Activated naive CD4-positive, alpha-beta T cell treated with anti-CD3 and anti-CD28 coated beads for 36 hours (primary cell): ENCODE data around the gene STRN. TPM values are rescaled to one million over a fixed set of nuclear protein-coding genes. Genes with fewer than 3 reads are reported as not detected.
"Not testable (repeated sequence)": the region's sequence is repeated elsewhere in the genome, so short reads cannot be mapped to it uniquely, and the experiment has no call there.

ENCODE experiments used
- CTCF ChIA-PET: fragments of 350-600 bp; sonication (Branson Sonifier 250); formaldehyde crosslinking; loops from one replicate; lab custom pipeline; 2021; ENCODE audit warnings: antibody characterized with exemption; lab: Charles Lee
- DNase-seq: peaks from one replicate; pipeline ENCODE4 v3.0.0-alpha.2; 2020
- H3K27ac Mint-ChIP-seq: one replicate; pipeline ENCODE4 v1.8.0; 2021; ENCODE audit warnings: mild to moderate bottlenecking, mixed read lengths
- H3K27me3 Mint-ChIP-seq: one replicate; pipeline ENCODE4 v1.8.0; 2021; ENCODE audit warnings: low read depth, mixed read lengths
- H3K36me3 Mint-ChIP-seq: one replicate; pipeline ENCODE4 v1.8.0; 2021; ENCODE audit warnings: low read depth, mixed read lengths
- H3K4me1 Mint-ChIP-seq: one replicate; pipeline ENCODE4 v1.8.0; 2021; ENCODE audit warnings: low read depth, mixed read lengths
- H3K4me3 Mint-ChIP-seq: one replicate; pipeline ENCODE4 v1.8.0; 2021; ENCODE audit warnings: mild to moderate bottlenecking, moderate library complexity, mixed read lengths
- H3K9me3 Mint-ChIP-seq: one replicate; pipeline ENCODE4 v1.8.0; 2021; ENCODE audit warnings: mixed read lengths
- intact Hi-C: fragments of 100-400 bp; cut with micrococcal nuclease; formaldehyde crosslinking; loops from one replicate; pipeline ENCODE4 v1.15.1; 2023
- total RNA-seq, 2 experiments: library from RNA; stranded (reverse); gene quantifications; one replicate each; pipeline ENCODE4 v1.2.3, GENCODE V29; 2021

STRN gene
- total RNA-seq, 2 experiments from 2014 or later: 19.3 to 22.2 TPM

GRCh38 chr2:36981911-36982310, 15.6 kb upstream of the STRN start:
- intact Hi-C loops: no loop called here
- Mint-ChIP-seq H3K4me3 (no peak overlapping the region), H3K36me3 (peaks cover 9% of the 10 kb centered on the region), H3K27me3 (no peaks in the 10 kb centered on the region), H3K9me3 (peaks cover 6% of the 10 kb centered on the region), H3K27ac (no peak overlapping the region), H3K4me1 (no peaks in the 10 kb centered on the region)
- CTCF ChIA-PET: interaction anchor here (0.6 kb wide), 1 partner anchor 68 kb away, joined by 4 read pairs; no protein-coding TSS in a partner anchor
- no peak for DNase-seq

- not testable (repeated sequence) for H3K4me1 Mint-ChIP-seq
Measured at GRCh38 chr2:36979007-36979406, 12.7 kb upstream of the STRN start.

GRCh38 chr2:36976065-36976464, 9.7 kb upstream of the STRN start:
- Mint-ChIP-seq H3K4me1 (no peaks in the 10 kb centered on the region), H3K36me3 (peaks cover 9% of the 10 kb centered on the region), H3K4me3 (no peak overlapping the region), H3K27me3 (no peaks in the 10 kb centered on the region), H3K9me3 (peaks cover 6% of the 10 kb centered on the region), H3K27ac (no peak overlapping the region)
- no peak for DNase-seq
- intact Hi-C loops: no loop called here
- CTCF ChIA-PET: no interaction called here

More at GRCh38 chr2:36979007-36979406, 12.7 kb upstream of the STRN start:
- DNase-seq, H3K36me3 Mint-ChIP-seq, H3K4me3 Mint-ChIP-seq, CTCF ChIA-PET, H3K27me3 Mint-ChIP-seq, intact Hi-C loops, H3K9me3 Mint-ChIP-seq, H3K27ac Mint-ChIP-seq: not testable (repeated sequence)

- intact Hi-C loops: no loop called here
- no peak for DNase-seq
- CTCF ChIA-PET: interaction anchor here (0.9 kb wide), 1 partner anchor 197 kb away, joined by 3 read pairs; no protein-coding TSS in a partner anchor
- Mint-ChIP-seq H3K27me3 (no peaks in the 10 kb centered on the region), H3K36me3 (peaks cover 9% of the 10 kb centered on the region), H3K4me3 (no peak overlapping the region), H3K9me3 (peaks cover 6% of the 10 kb centered on the region), H3K27ac (no peak overlapping the region), H3K4me1 (no peaks in the 10 kb centered on the region)
Measured at GRCh38 chr2:36975306-36975705, 9.0 kb upstream of the STRN start.

- no peak overlapping the region for H3K4me3 Mint-ChIP-seq
- H3K9me3 Mint-ChIP-seq: peaks cover 3% of the 10 kb centered on the region
- no peaks in the 10 kb centered on the region for H3K27me3 Mint-ChIP-seq
- H3K27ac Mint-ChIP-seq: no peak overlapping the region
- no peak for DNase-seq
- peaks cover 4% of the 10 kb centered on the region for H3K36me3 Mint-ChIP-seq
- no peaks in the 10 kb centered on the region for H3K4me1 Mint-ChIP-seq
- intact Hi-C loops: no loop called here
- CTCF ChIA-PET: interaction anchor here (0.6 kb wide), 1 partner anchor 160 kb away, joined by 5 read pairs; no protein-coding TSS in a partner anchor
Measured at GRCh38 chr2:36973320-36973719, 7.0 kb upstream of the STRN start.

GRCh38 chr2:36971990-36972389, 5.7 kb upstream of the STRN start:
- no peaks in the 10 kb centered on the region for H3K27me3 Mint-ChIP-seq
- no peak overlapping the region for H3K27ac Mint-ChIP-seq
- CTCF ChIA-PET: no interaction called here
- no peaks in the 10 kb centered on the region for H3K36me3 Mint-ChIP-seq
- peaks cover 7% of the 10 kb centered on the region for H3K4me1 Mint-ChIP-seq
- no peak overlapping the region for H3K4me3 Mint-ChIP-seq
- no peak for DNase-seq
- intact Hi-C loops: no loop called here
- H3K9me3 Mint-ChIP-seq: no peaks in the 10 kb centered on the region

- Mint-ChIP-seq H3K27ac (peak overlapping the region; percentile 90), H3K9me3 (no peaks in the 10 kb centered on the region), H3K4me3 (peak overlapping the region; percentile 93), H3K4me1 (peaks cover 27% of the 10 kb centered on the region), H3K36me3 (peaks cover 4% of the 10 kb centered on the region), H3K27me3 (no peaks in the 10 kb centered on the region)
- CTCF ChIA-PET: interaction anchor here (1.2 kb wide), 1 partner anchor 189 kb away, joined by 3 read pairs; no protein-coding TSS in a partner anchor
- intact Hi-C loops: loop anchor here (2.0 to 10.0 kb wide), 6 partner anchors 41 to 725 kb away; partner anchors contain the start of genes CRIM1, EIF2AK2 and FEZ2
- no peak for DNase-seq
Measured at GRCh38 chr2:36967236-36967876, 1.0 kb upstream of the STRN start.

GRCh38 chr2:36965751-36966369, 476 bp downstream of the STRN start:
- peak overlapping the region; percentile 85 for H3K27ac Mint-ChIP-seq
- H3K36me3 Mint-ChIP-seq: peaks cover 4% of the 10 kb centered on the region
- H3K4me1 Mint-ChIP-seq: peaks cover 37% of the 10 kb centered on the region
- intact Hi-C loops: loop anchor here (1.0 to 10.0 kb wide), 14 partner anchors 39 to 724 kb away; partner anchors contain the start of genes CEBPZ, CEBPZOS, CRIM1 and EIF2AK2
- H3K4me3 Mint-ChIP-seq: peak overlapping the region; percentile 94
- H3K9me3 Mint-ChIP-seq: no peaks in the 10 kb centered on the region
- CTCF ChIA-PET: no interaction called here
- DNase-seq: peak; percentile 39
- H3K27me3 Mint-ChIP-seq: no peaks in the 10 kb centered on the region

- Mint-ChIP-seq H3K27me3 (no peaks in the 10 kb centered on the region), H3K36me3 (peaks cover 4% of the 10 kb centered on the region), H3K27ac (peak overlapping the region; percentile 85), H3K4me1 (peaks cover 40% of the 10 kb centered on the region), H3K9me3 (no peaks in the 10 kb centered on the region), H3K4me3 (peak overlapping the region; percentile 94)
- intact Hi-C loops: loop anchor here (5.0 to 10.0 kb wide), 3 partner anchors 368 to 723 kb away; partner anchors contain the start of gene FEZ2
- no peak for DNase-seq
- CTCF ChIA-PET: no interaction called here
Measured at GRCh38 chr2:36965206-36965605, 1.1 kb downstream of the STRN start.

GRCh38 chr2:36964496-36965058, 1.8 kb downstream of the STRN start:
- no peak for DNase-seq
- no peaks in the 10 kb centered on the region for H3K9me3 Mint-ChIP-seq
- peak overlapping the region; percentile 6 for H3K27ac Mint-ChIP-seq
- CTCF ChIA-PET: no interaction called here
- peaks cover 44% of the 10 kb centered on the region for H3K4me1 Mint-ChIP-seq
- H3K27me3 Mint-ChIP-seq: no peaks in the 10 kb centered on the region
- H3K36me3 Mint-ChIP-seq: peaks cover 4% of the 10 kb centered on the region
- peak overlapping the region; percentile 94 for H3K4me3 Mint-ChIP-seq
- intact Hi-C loops: loop anchor here (5.0 to 10.0 kb wide), 3 partner anchors 367 to 722 kb away; partner anchors contain the start of gene FEZ2

- CTCF ChIA-PET: interaction anchor here (0.7 kb wide), 1 partner anchor 90 kb away, joined by 3 read pairs; no protein-coding TSS in a partner anchor
- H3K9me3 Mint-ChIP-seq: no peaks in the 10 kb centered on the region
- peaks cover 6% of the 10 kb centered on the region for H3K36me3 Mint-ChIP-seq
- H3K27me3 Mint-ChIP-seq: no peaks in the 10 kb centered on the region
- H3K4me3 Mint-ChIP-seq: no peak overlapping the region
- peaks cover 51% of the 10 kb centered on the region for H3K4me1 Mint-ChIP-seq
- intact Hi-C loops: loop anchor here (10.0 kb wide), 1 partner anchor 671 kb away; no protein-coding TSS in a partner anchor
- no peak overlapping the region for H3K27ac Mint-ChIP-seq
- DNase-seq: no peak
Measured at GRCh38 chr2:36963734-36964133, 2.6 kb downstream of the STRN start.

GRCh38 chr2:36963106-36963505, 3.2 kb downstream of the STRN start:
- peaks cover 57% of the 10 kb centered on the region for H3K4me1 Mint-ChIP-seq
- CTCF ChIA-PET: interaction anchor here (0.7 kb wide), 1 partner anchor 91 kb away, joined by 3 read pairs; no protein-coding TSS in a partner anchor
- no peak overlapping the region for H3K4me3 Mint-ChIP-seq
- peaks cover 10% of the 10 kb centered on the region for H3K36me3 Mint-ChIP-seq
- no peaks in the 10 kb centered on the region for H3K9me3 Mint-ChIP-seq
- intact Hi-C loops: loop anchor here (10.0 kb wide), 1 partner anchor 672 kb away; no protein-coding TSS in a partner anchor
- H3K27me3 Mint-ChIP-seq: no peaks in the 10 kb centered on the region
- H3K27ac Mint-ChIP-seq: no peak overlapping the region
- DNase-seq: no peak
